Tibial nerve (tissue), 4 donors: ENCODE results near the gene MYL11.

Experiments
- EP300 ChIP-seq, 2 donors: sonication (generic); formaldehyde crosslinking; IDR thresholded peaks; one replicate each; pipeline ENCODE4 v1.6.1; 2017; ENCODE audit warnings: antibody characterized with exemption in 2 of 2, mild to moderate bottlenecking in 1 of 2
- POLR2A ChIP-seq, 2 donors: fragments of 450-650 bp; IDR thresholded peaks; one replicate each; pipeline ENCODE4 v1.6.1; 2017; ENCODE audit warnings: antibody characterized with exemption in 2 of 2, mild to moderate bottlenecking in 2 of 2, moderate library complexity in 2 of 2
- TF ChIP-seq, protein P1 (sequence below), 5 experiments: fragments of 200-600 bp in 3 of 5; fragments of 450-650 bp in 2 of 5; sonication (generic) in 3 of 5; IDR thresholded peaks; one replicate each; pipeline ENCODE4 v1.5.1; 2016 to 2019; ENCODE audit warnings: antibody characterized with exemption in 5 of 5, mild to moderate bottlenecking in 3 of 5, moderate library complexity in 2 of 5

GRCh38 chr16:30358577-30358936, 16.0 kb upstream of the MYL11 start:
- TF ChIP-seq, protein P1, sequence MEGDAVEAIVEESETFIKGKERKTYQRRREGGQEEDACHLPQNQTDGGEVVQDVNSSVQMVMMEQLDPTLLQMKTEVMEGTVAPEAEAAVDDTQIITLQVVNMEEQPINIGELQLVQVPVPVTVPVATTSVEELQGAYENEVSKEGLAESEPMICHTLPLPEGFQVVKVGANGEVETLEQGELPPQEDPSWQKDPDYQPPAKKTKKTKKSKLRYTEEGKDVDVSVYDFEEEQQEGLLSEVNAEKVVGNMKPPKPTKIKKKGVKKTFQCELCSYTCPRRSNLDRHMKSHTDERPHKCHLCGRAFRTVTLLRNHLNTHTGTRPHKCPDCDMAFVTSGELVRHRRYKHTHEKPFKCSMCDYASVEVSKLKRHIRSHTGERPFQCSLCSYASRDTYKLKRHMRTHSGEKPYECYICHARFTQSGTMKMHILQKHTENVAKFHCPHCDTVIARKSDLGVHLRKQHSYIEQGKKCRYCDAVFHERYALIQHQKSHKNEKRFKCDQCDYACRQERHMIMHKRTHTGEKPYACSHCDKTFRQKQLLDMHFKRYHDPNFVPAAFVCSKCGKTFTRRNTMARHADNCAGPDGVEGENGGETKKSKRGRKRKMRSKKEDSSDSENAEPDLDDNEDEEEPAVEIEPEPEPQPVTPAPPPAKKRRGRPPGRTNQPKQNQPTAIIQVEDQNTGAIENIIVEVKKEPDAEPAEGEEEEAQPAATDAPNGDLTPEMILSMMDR (IDR thresholded peaks at IDR 0.05), result no peak
- TF ChIP-seq POLR2A (IDR thresholded peaks at IDR 0.05), result no peak
- no peak for TF ChIP-seq EP300 (IDR thresholded peaks at IDR 0.05)
